Esophagus squamous epithelium (tissue), 4 donors: Measurements from ENCODE around the gene ALPP.

ENCODE experiments used
- CTCF ChIP-seq, 6 experiments: fragments of 450-650 bp in 4 of 6; fragments of 200-600 bp in 2 of 6; sonication (generic) in 2 of 6; IDR thresholded peaks; one replicate each; pipeline ENCODE4 v1.5.1; 2016 to 2019; ENCODE audit warnings: antibody characterized with exemption in 6 of 6, mild to moderate bottlenecking in 4 of 6, moderate library complexity in 4 of 6
- POLR2A ChIP-seq, 4 donors: fragments of 450-650 bp; IDR thresholded peaks; one replicate each; pipeline ENCODE4 v1.6.1; 2017; ENCODE audit warnings: antibody characterized with exemption in 4 of 4, mild to moderate bottlenecking in 4 of 4, moderate library complexity in 3 of 4

- TF ChIP-seq CTCF (IDR thresholded peaks at IDR 0.05) (no peak), POLR2A (IDR thresholded peaks at IDR 0.05) (no peak)
Observed at GRCh38 chr2:232336241-232336736, 42.3 kb upstream of the ALPP start.
